ENCODE data around the gene SGIP1. TPM values are rescaled to one million over a fixed set of nuclear protein-coding genes. Genes with fewer than 3 reads are reported as not detected.

The SGIP1 gene
- total and polyA plus RNA-seq, 2 of the 8 experiments (the other 6 are each of a cell fraction or from before 2014, with no cell fraction given), result 1.4 to 2.1 TPM

GRCh38 chr1:66562561-66562960, 28.6 kb downstream of the SGIP1 start:
- H3K36me3 ChIP-seq (ENCODE audit: control insufficient read depth in 2 of 4, insufficient read depth in 4 of 4, low read length in 3 of 4), result no peaks in the 10 kb centered on the region
- H3K79me2 ChIP-seq (ENCODE audit: control insufficient read depth in 1 of 2, insufficient read depth in 2 of 2, low read length in 2 of 2), result no peaks in the 10 kb centered on the region
- H2BK120ac ChIP-seq (replicated peaks; ENCODE audit: low read depth, low read length), result no peak overlapping the region
- no peak overlapping the region for H2BK20ac ChIP-seq (ENCODE audit: low read length)
- peaks cover 0 to 6% (median 3%) of the 10 kb centered on the region in 4 experiments; a peak in 4 of 7 replicates for H3K4me1 ChIP-seq (replicated peaks in 1 of 4; ENCODE audit: control insufficient read depth in 3 of 4, insufficient read depth in 4 of 4, low read length in 3 of 4)
- no peak overlapping the region for H3K9ac ChIP-seq (replicated peaks in 1 of 4; ENCODE audit: extremely low read depth in 1 of 4, low read depth in 3 of 4, low read length in 3 of 4)
- no peak overlapping the region for H2BK15ac ChIP-seq (ENCODE audit: low read length)
- ChIA-PET POLR2A (ENCODE audit: partially characterized antibody) (no interaction called here), CTCF (ENCODE audit: partially characterized antibody) (interaction anchor here (1.0 kb wide), 1 partner anchor 9 kb away, joined by 4 read pairs; no protein-coding TSS in a partner anchor)
- H4K8ac ChIP-seq (ENCODE audit: extremely low read depth, insufficient read depth, low read length), result no peak overlapping the region
- H3K4ac ChIP-seq (replicated peaks; ENCODE audit: insufficient read length, low read depth, low read length), result no peak overlapping the region
- H3K4me3 ChIP-seq (ENCODE audit: extremely low read depth in 1 of 4, insufficient read depth in 2 of 4, low read depth in 3 of 4, low read length in 4 of 4), result no peak overlapping the region
- no peak overlapping the region for H2AK5ac ChIP-seq (ENCODE audit: low read depth, low read length)
- FAIRE-seq (no peak), DNase-seq (ENCODE audit: low read depth in 1 of 2, low spot score in 2 of 2) (no peak)
- H3K27me3 ChIP-seq (replicated peaks in 1 of 4; ENCODE audit: control insufficient read depth in 3 of 4, extremely low read depth in 1 of 4, insufficient read depth in 3 of 4, low read length in 3 of 4), result no peaks in the 10 kb centered on the region
- WGBS, 2 experiments (ENCODE audit: extremely low coverage in 1 of 2, insufficient coverage in 1 of 2, insufficient read length in 1 of 2, insufficient replicate concordance in 2 of 2, low coverage in 1 of 2, low lambda C conversion rate in 2 of 2, missing lambda C conversion rate in 1 of 2), result 93% methylated on average over 3 of the region's 3 CpGs; no CpG with 5 or more reads in 1 of the 2 experiments
- H3K56ac ChIP-seq (replicated peaks; ENCODE audit: insufficient read length, low read depth, low read length), result no peak overlapping the region
- no peak overlapping the region for H2AFZ ChIP-seq (ENCODE audit: low read length)
- H3K18ac ChIP-seq (ENCODE audit: extremely low read depth, low read length), result no peak overlapping the region
- H3K27ac ChIP-seq (ENCODE audit: low read depth, low read length), result no peak overlapping the region
- no peak overlapping the region for H2BK5ac ChIP-seq (ENCODE audit: low read depth, low read length)
- H2BK12ac ChIP-seq (ENCODE audit: low read depth, low read length), result no peak overlapping the region
- H3K14ac ChIP-seq (ENCODE audit: insufficient read length), result no peak overlapping the region
- no peaks in the 10 kb centered on the region for H3K79me1 ChIP-seq (ENCODE audit: low read depth, low read length)
- H3K4me2 ChIP-seq (ENCODE audit: insufficient read depth in 1 of 2, low read depth in 2 of 2, low read length in 2 of 2), result no peak overlapping the region
- no peaks in the 10 kb centered on the region for H4K20me1 ChIP-seq (replicated peaks in 1 of 2; ENCODE audit: control insufficient read depth in 1 of 2, insufficient read depth in 2 of 2, low read length in 2 of 2)
- H3K9me3 ChIP-seq (ENCODE audit: insufficient read depth in 2 of 2, low read depth in 1 of 2, low read length in 1 of 2), result no peaks in the 10 kb centered on the region
- H4K91ac ChIP-seq (replicated peaks; ENCODE audit: insufficient read length, low read length), result no peak overlapping the region
- H4K5ac ChIP-seq (ENCODE audit: insufficient read length, low read depth, low read length), result no peak overlapping the region
- H3K23me2 ChIP-seq (ENCODE audit: low read depth, low read length), result no peaks in the 10 kb centered on the region
- no peak overlapping the region for H3K23ac ChIP-seq (ENCODE audit: insufficient read length)
- TF ChIP-seq POU5F1 (IDR thresholded peaks at IDR 0.05; ENCODE audit: low read depth, low read length), result no peak
- no peak for TF ChIP-seq KDM4A (IDR thresholded peaks at IDR 0.05; ENCODE audit: low read depth, low read length, severe bottlenecking)
- TF ChIP-seq EZH2 (IDR thresholded peaks at IDR 0.05; ENCODE audit: low read depth, low read length, severe bottlenecking), result no peak
- no peak for TF ChIP-seq BCL11A (IDR thresholded peaks at IDR 0.05; ENCODE audit: low read depth in 2 of 2, low read length in 2 of 2)
- no peak for TF ChIP-seq TAF1 (IDR thresholded peaks at IDR 0.05; ENCODE audit: low read depth, low read length)
- no peak for TF ChIP-seq CBX5 (IDR thresholded peaks at IDR 0.05; ENCODE audit: low read depth, low read length)
- no peak for TF ChIP-seq CTBP2 (IDR thresholded peaks at IDR 0.05; ENCODE audit: borderline replicate concordance, insufficient read depth, insufficient read length, low read length)
- no peak for TF ChIP-seq POLR2AphosphoS5 (IDR thresholded peaks at IDR 0.05; ENCODE audit: low read depth, low read length)
- no peak for TF ChIP-seq EGR1 (IDR thresholded peaks at IDR 0.05; ENCODE audit: borderline replicate concordance, low read depth, low read length)
- TF ChIP-seq HDAC6 (IDR thresholded peaks at IDR 0.05; ENCODE audit: low read depth, low read length), result no peak
- TF ChIP-seq TAF7 (optimal IDR thresholded peaks at IDR 0.05; ENCODE audit: borderline replicate concordance, low read depth, low read length), result no peak
- TF ChIP-seq ZNF274 (IDR thresholded peaks at IDR 0.05; ENCODE audit: borderline replicate concordance, extremely low read depth, low read length), result no peak
- TF ChIP-seq SP4 (IDR thresholded peaks at IDR 0.05; ENCODE audit: low read length), result no peak
- TF ChIP-seq JUND (IDR thresholded peaks at IDR 0.05; ENCODE audit: low read length), result no peak
- TF ChIP-seq SAP30 (IDR thresholded peaks at IDR 0.05; ENCODE audit: insufficient read depth, insufficient replicate concordance, low read length), result no peak
